HTERT RPE-1 (cell line): ENCODE data around the gene ADA.
"Not testable (repeated sequence)": the region's sequence is repeated elsewhere in the genome, so short reads cannot be mapped to it uniquely, and the experiment has no call there.

Source experiments
- in situ Hi-C: fragments of 300-500 bp; cut with MboI; formaldehyde crosslinking; loops from 4 replicates; pipeline ENCODE4 v1.14.3; 2020; ENCODE audit warnings: low sequenced_read_pairs

ADA gene

DNA sequence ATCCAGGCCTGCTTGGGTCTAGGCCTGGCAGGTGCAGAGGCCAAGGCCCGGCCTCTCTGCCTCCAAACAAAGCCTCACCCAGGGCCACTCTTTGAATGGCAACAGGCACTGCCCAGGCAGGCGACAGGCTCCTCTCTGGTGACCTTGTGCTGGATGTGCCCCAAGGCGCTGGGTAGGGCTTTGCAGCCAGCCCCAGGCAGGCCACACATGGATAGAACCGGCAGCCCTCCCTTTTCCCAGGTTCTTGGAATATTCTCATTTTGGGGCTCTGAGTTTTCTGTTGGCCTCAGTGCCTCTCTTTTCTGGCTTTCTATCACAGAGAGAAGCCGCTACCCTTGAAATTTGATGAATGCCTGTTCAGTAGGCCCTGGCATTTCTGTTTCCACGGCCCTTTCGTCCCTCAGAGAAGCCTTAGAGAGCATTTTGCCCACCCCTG is 50.2 kb downstream of the ADA start:
- in situ Hi-C loops: no loop called here

- in situ Hi-C loops: no loop called here
These were observed 50.7 kb downstream of the ADA start for GRCh38 chr20:44600758-44601201.

DNA sequence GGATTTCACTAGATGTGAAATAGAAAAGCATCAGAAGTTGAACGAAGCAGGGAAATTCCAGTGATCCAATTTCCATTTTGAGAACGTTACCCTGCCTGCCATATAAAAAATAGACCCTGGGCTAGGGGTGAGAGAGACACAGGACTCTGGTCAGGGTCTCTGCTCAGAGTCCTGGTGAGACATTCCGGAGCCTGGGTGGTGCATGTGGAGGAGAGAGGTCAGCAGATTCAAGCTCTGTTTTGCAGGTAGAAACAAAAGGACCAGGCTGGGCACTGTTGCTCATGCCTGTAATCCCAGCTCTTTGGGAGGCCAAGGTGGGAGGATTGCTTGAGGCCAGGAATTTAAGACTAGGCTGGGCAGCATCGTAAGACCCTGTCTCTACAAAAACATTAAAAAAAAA is 51.2 kb downstream of the ADA start:
- in situ Hi-C loops: no loop called here

GRCh38 chr20:44599715-44600114 is 51.8 kb downstream of the ADA start:
- in situ Hi-C loops: no loop called here

DNA sequence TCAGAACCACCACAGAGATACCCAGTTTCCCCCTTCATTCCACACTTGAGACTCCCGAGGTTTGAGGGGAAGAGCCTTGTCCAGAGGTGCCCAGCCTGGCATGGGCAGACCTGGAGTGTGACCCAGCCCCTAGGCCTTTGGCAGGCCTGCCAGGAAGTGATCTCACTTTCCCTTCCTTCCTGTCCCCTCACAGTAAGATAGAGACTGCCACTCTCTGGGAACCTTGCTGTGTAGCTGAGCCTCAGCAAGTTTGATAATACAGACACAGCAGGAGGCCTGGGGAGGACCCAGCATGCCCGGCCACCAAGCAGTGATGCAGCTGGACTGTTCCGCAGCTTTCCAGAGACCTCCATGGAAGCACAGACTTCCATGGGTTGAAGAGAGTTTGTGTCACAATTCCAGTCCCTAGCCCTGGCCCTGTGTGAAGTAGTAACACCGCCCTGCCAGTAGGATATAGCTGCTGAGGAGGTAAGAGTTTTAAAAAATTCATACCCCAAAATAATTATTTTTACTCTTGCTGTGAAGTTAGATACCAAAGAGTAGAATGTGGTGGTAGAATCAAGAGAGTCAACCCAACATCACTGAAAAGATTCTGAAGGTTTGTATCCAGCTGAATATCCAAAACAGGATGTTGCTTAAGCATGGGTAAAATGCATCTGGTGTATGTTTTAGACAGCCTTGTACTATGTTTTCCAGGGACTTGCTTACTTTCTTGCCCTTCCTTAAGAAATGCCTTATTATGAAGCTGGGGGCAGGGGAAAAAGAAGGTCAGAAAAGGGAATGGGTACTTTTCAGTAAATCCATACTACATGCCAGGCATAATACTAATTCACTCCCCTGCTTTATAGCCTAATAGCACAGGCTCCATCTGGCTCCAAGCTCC is 52.8 kb downstream of the ADA start:
- in situ Hi-C loops: no loop called here

GRCh38 chr20:44597930-44598329 is 53.6 kb downstream of the ADA start:
- in situ Hi-C loops: no loop called here

GRCh38 chr20:44597516-44597915 is 54.0 kb downstream of the ADA start:
- in situ Hi-C loops: no loop called here

DNA sequence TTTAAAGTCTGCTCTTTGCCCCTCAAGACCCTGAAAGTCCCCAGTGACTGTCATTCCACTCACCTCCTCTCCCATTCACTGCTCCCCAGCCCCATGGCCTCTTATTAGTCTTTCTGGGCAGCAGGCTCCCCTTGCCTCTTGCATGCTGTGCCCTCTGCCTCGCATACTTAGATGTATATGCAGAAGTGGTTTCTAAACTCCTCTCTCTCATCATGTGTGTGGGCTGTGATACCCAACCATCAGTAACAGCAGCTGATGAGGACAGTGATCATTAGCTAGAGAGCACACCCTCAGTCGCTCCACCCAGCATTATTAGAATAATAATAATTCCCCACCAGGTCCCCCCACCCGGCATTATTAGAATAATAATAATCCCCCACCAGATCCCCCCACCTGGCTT is 54.6 kb downstream of the ADA start:
- in situ Hi-C loops: no loop called here

GRCh38 chr20:44596010-44596409 is 55.5 kb downstream of the ADA start:
- in situ Hi-C loops: no loop called here

DNA sequence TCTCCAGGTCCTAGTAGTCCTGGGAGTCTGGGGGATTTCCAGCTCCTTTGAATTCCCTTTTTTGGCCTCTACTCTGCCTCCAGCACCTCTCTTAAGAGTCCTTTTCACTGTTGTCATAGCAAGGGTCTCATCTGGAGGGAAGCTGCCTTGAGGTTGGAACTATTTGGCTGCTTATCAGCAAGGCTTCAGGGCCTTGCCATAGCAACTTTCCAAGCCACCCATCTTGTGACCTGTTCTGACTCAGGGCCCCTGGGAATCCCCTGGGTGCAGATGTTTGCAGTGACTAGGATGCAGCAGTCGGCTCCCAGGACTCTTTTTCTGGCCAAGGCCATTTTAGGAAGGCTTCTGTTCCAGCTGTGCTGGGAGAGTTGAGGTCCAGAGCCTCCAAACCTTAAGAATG is 56.8 kb downstream of the ADA start:
- in situ Hi-C loops: no loop called here

GRCh38 chr20:44593751-44594150 is 57.7 kb downstream of the ADA start:
- in situ Hi-C loops: no loop called here

DNA sequence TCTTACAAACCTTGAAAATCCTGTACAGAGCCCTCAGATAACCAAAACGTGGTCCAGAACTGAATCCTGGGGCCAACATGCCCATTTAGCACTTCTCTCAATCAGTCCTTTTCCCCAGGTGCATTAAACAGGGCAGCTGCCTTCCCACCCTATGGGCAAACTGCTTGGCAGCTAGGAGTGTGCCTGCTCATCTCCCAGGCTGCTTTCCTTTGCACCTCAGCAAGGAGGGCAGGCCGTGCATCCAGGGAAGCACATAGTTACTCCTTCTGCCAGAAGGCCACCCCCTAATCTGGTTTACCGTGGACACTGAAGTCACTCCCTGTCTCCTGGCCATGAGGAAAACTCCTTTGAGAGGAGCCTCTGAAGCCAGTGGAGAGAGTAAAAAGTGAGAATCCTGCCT is 59.1 kb downstream of the ADA start:
- in situ Hi-C loops: no loop called here

- in situ Hi-C loops: no loop called here
These were observed 60.3 kb downstream of the ADA start for GRCh38 chr20:44590980-44591778.

- in situ Hi-C loops: no loop called here
These were observed 62.0 kb downstream of the ADA start for GRCh38 chr20:44589537-44589936.

- in situ Hi-C loops: not testable (repeated sequence)
These were observed 63.2 kb downstream of the ADA start for GRCh38 chr20:44588321-44588720.

GRCh38 chr20:44587035-44587980 is 64.2 kb downstream of the ADA start:
- in situ Hi-C loops: no loop called here

GRCh38 chr20:44586289-44586911 is 65.1 kb downstream of the ADA start:
- in situ Hi-C loops: no loop called here

DNA sequence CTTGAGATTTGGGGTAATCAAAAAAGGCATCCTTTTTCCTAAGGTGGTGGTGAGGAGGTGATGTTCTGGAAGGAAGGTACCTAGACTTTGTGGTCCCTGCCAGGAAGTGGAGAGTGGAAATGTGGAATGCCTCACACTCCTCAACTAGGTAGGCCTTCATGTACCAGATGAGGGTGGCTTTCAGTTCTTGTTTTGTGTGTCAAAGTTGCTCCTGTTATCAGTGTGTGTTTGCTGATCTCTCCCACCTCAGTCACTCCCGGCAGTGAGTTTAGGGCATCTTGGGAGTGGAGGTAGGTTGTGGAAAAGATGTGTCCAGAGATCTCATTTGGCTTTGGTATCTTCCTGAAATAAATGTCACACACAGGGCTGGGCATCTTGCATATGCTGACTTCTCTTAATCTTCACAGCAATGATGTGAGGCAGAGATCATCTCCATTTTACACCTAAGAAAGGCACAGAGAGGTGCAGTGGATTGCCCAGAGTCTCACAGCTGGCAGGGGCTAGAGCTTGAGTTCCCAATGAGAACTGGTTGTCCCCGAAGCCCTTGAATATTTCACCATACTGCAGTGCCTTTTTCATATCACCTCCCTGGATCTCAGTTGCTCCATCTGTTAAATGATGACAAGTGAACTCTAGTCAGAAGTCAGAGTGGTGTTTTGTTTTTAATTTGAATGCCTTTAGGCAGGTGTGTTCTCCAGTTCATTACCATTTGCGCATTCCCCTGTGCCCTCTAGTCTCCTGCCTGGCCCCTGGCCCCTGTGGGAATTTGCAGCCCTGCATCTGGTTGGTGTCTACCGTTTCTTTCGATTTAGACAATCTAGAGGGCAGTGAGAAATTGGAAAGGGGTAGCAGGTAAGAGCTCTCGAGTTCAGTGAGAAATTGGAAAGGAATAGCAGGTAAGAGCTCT is 66.2 kb downstream of the ADA start:
- in situ Hi-C loops: no loop called here

- in situ Hi-C loops: no loop called here
These were observed 67.3 kb downstream of the ADA start for GRCh38 chr20:44584162-44584561.
